Gastrocnemius medialis (tissue), 4 donors: ENCODE data around the gene INSRR.

Source experiments
- CTCF ChIP-seq, 5 experiments: fragments of 450-650 bp in 3 of 5; fragments of 200-600 bp in 2 of 5; sonication (generic) in 2 of 5; IDR thresholded peaks in 4 of 5; conservative IDR thresholded peaks in 1 of 5; 1 replicate in 4 of 5; 2 replicates in 1 of 5; pipeline ENCODE4 v1.5.1; 2016 to 2019; ENCODE audit warnings: antibody characterized with exemption in 5 of 5, mild to moderate bottlenecking in 3 of 5, moderate library complexity in 3 of 5
- POLR2A ChIP-seq, 2 donors: fragments of 450-650 bp; IDR thresholded peaks; one replicate each; pipeline ENCODE4 v1.6.1; 2017; ENCODE audit warnings: antibody characterized with exemption in 2 of 2, mild to moderate bottlenecking in 2 of 2, moderate library complexity in 2 of 2

DNA sequence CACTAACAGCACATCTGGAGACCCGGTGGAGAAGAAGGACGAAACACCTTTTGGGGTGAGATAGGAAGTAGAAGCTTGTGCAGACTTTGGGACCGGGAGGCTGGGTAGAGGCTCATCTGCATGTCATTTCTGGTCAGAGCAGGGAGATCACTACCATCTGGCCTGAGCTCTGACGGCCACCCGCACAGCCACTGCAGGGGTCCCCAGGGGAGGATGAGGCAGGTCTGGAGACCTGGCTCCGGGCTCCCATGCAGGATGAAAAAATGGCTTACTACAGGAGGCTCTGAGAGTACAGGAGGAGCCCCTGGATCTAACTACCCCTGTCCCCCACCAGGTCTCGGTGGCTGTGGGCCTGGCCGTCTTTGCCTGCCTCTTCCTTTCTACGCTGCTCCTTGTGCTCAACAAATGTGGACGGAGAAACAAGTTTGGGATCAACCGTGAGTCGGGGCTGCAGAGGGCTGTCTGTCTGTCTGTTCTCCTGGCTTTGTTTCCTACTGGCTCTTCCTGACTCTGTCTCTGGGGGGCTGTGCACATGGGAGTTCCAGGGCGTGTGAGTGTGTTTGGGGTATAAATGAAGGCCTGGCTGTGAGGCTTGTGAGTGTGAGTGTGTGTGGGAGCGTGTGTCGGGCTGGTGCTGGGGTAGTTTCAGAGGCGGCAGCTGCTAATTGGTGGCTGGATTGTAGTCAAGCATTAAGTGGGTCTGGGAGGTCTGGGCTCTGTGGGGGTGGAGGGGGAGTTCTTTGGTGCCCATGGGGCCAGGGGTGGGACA, 15.8 kb upstream of the INSRR start:
- TF ChIP-seq CTCF (IDR thresholded peaks at IDR 0.05 in 4 of 5, conservative IDR thresholded peaks at IDR 0.05 in 1 of 5) (no peak), POLR2A (IDR thresholded peaks at IDR 0.05) (no peak)
